GM12892 (cell line): Measurements from ENCODE around the gene CHI3L1.

Experiments used
- POLR2A ChIP-seq: IDR thresholded peaks from 2 replicates; pipeline ENCODE4 v1.6.1; 2011; ENCODE audit warnings: low read depth, low read length, control low read depth
- POLR2AphosphoS5 ChIP-seq: IDR thresholded peaks from 2 replicates; pipeline ENCODE4 v1.6.1; 2011; ENCODE audit warnings: low read depth, low read length, control low read depth

GRCh38 chr1:203199002-203199401 is 12.5 kb upstream of the CHI3L1 start:
- TF ChIP-seq POLR2AphosphoS5: no peak
- no peak for TF ChIP-seq POLR2A
